HEK293 (cell line): ENCODE data around the gene OR4F6.

Experiments
- CTCF ChIA-PET: fragments of 350-600 bp; formaldehyde crosslinking; extraction: SDS; loops from one replicate; lab custom pipeline; 2021; ENCODE audit warnings: antibody characterized with exemption; lab: Yijun Ruan, JAX
- POLR2A ChIA-PET: fragments of 300-600 bp; formaldehyde crosslinking; extraction: SDS; loops from one replicate; lab custom pipeline; 2020; ENCODE audit warnings: antibody characterized with exemption, inconsistent platforms; lab: Yijun Ruan, JAX
- H3K27ac ChIP-seq: fragments of 200-500 bp; sonication (Bioruptor generic); 2 replicates; pipeline ENCODE4 v1.5.1; 2014; ENCODE audit warnings: low read depth, low read length, control low read depth, inconsistent platforms; ENCODE audit errors: extremely low read depth
- H3K36me3 ChIP-seq, 2 experiments: fragments of 200-500 bp in 1 of 2; sonication (Bioruptor generic) in 1 of 2; 1 replicate in 1 of 2; 2 replicates in 1 of 2; pipeline ENCODE4 v1.5.1; 2014 to 2017; ENCODE audit warnings: inconsistent platforms in 2 of 2, low read length in 2 of 2; ENCODE audit not compliant: control insufficient read depth in 2 of 2, insufficient read depth in 1 of 2
- H3K4me1 ChIP-seq: fragments of 200-500 bp; sonication (Bioruptor generic); 2 replicates; pipeline ENCODE4 v1.5.1; 2014; ENCODE audit warnings: mild to moderate bottlenecking, low read length, inconsistent platforms; ENCODE audit not compliant: control insufficient read depth, insufficient read depth
- H3K4me3 ChIP-seq: 2 replicates; pipeline ENCODE4 v1.5.1; 2011; ENCODE audit warnings: low read depth, mild to moderate bottlenecking, control low read depth, low read length, moderate library complexity
- H3K9me3 ChIP-seq: fragments of 200-500 bp; sonication (Bioruptor generic); 2 replicates; pipeline ENCODE4 v1.5.1; 2014; ENCODE audit warnings: low read depth, low read length, inconsistent platforms; ENCODE audit not compliant: control insufficient read depth, insufficient read depth
- BCL11A ChIP-seq: fragments of 450-650 bp; formaldehyde crosslinking; IDR thresholded peaks from 2 replicates; pipeline ENCODE4 v1.5.1; 2016; ENCODE audit warnings: low read depth, missing biosample characterization, missing genetic modification characterization
- INSM2 ChIP-seq: fragments of 450-650 bp; formaldehyde crosslinking; IDR thresholded peaks from 2 replicates; pipeline ENCODE4 v1.5.1; 2016; ENCODE audit warnings: missing biosample characterization, missing genetic modification characterization
- KLF17 ChIP-seq: fragments of 450-650 bp; formaldehyde crosslinking; IDR thresholded peaks from 2 replicates; pipeline ENCODE4 v1.5.1; 2016; ENCODE audit warnings: missing biosample characterization, missing genetic modification characterization
- REPIN1 ChIP-seq: fragments of 450-650 bp; formaldehyde crosslinking; IDR thresholded peaks from 2 replicates; pipeline ENCODE4 v1.5.1; 2017; ENCODE audit warnings: missing biosample characterization, missing genetic modification characterization, low read depth
- ZBTB20 ChIP-seq: fragments of 450-650 bp; formaldehyde crosslinking; IDR thresholded peaks from 2 replicates; pipeline ENCODE4 v1.5.1; 2016; ENCODE audit warnings: missing biosample characterization, missing genetic modification characterization
- ZBTB7A ChIP-seq: fragments of 450-650 bp; formaldehyde crosslinking; IDR thresholded peaks from 2 replicates; pipeline ENCODE4 v1.5.1; 2016; ENCODE audit warnings: low read depth, missing biosample characterization, missing genetic modification characterization
- ZEB2 ChIP-seq: fragments of 450-650 bp; formaldehyde crosslinking; IDR thresholded peaks from 2 replicates; pipeline ENCODE4 v1.5.1; 2016; ENCODE audit warnings: missing biosample characterization, missing genetic modification characterization
- ZFP37 ChIP-seq: fragments of 450-650 bp; formaldehyde crosslinking; IDR thresholded peaks from 2 replicates; pipeline ENCODE4 v1.5.1; 2016; ENCODE audit warnings: missing biosample characterization, missing genetic modification characterization
- ZFP69B ChIP-seq: fragments of 450-650 bp; formaldehyde crosslinking; IDR thresholded peaks from 2 replicates; pipeline ENCODE4 v1.5.1; 2016; ENCODE audit warnings: missing biosample characterization, missing genetic modification characterization
- ZNF174 ChIP-seq: fragments of 450-650 bp; formaldehyde crosslinking; IDR thresholded peaks from 2 replicates; pipeline ENCODE4 v1.5.0; 2017; ENCODE audit warnings: missing biosample characterization, mild to moderate bottlenecking, missing genetic modification characterization
- ZNF18 ChIP-seq: fragments of 450-650 bp; formaldehyde crosslinking; IDR thresholded peaks from 2 replicates; pipeline ENCODE4 v1.5.1; 2016; ENCODE audit warnings: missing biosample characterization, missing genetic modification characterization
- ZNF23 ChIP-seq: fragments of 450-650 bp; formaldehyde crosslinking; IDR thresholded peaks from 2 replicates; pipeline ENCODE4 v1.5.1; 2016; ENCODE audit warnings: missing biosample characterization, missing genetic modification characterization, borderline replicate concordance
- ZNF24 ChIP-seq: fragments of 450-650 bp; formaldehyde crosslinking; IDR thresholded peaks from 2 replicates; pipeline ENCODE4 v1.5.1; 2016; ENCODE audit warnings: missing biosample characterization, missing genetic modification characterization
- ZNF404 ChIP-seq: fragments of 450-650 bp; formaldehyde crosslinking; IDR thresholded peaks from 2 replicates; pipeline ENCODE4 v1.5.1; 2017; ENCODE audit warnings: missing biosample characterization, missing genetic modification characterization
- ZNF433 ChIP-seq: fragments of 450-650 bp; formaldehyde crosslinking; IDR thresholded peaks from 2 replicates; pipeline ENCODE4 v1.5.1; 2016; ENCODE audit warnings: missing biosample characterization, missing genetic modification characterization, low read depth
- ZNF513 ChIP-seq: fragments of 450-650 bp; IDR thresholded peaks from 2 replicates; pipeline ENCODE4 v1.5.1; 2018; ENCODE audit warnings: missing biosample characterization, missing genetic modification characterization
- ZNF514 ChIP-seq: fragments of 450-650 bp; formaldehyde crosslinking; IDR thresholded peaks from 2 replicates; pipeline ENCODE4 v1.5.1; 2016; ENCODE audit warnings: missing biosample characterization, missing genetic modification characterization
- ZNF518A ChIP-seq: fragments of 450-650 bp; formaldehyde crosslinking; conservative IDR thresholded peaks from 2 replicates; pipeline ENCODE4 v1.5.1; 2016; ENCODE audit warnings: low read depth, missing biosample characterization, missing genetic modification characterization
- ZNF580 ChIP-seq: fragments of 450-650 bp; formaldehyde crosslinking; IDR thresholded peaks from 2 replicates; pipeline ENCODE4 v1.5.1; 2016; ENCODE audit warnings: missing biosample characterization, missing genetic modification characterization
- ZNF626 ChIP-seq: fragments of 450-650 bp; sonication (Bioruptor Pico); formaldehyde crosslinking; IDR thresholded peaks from 2 replicates; pipeline ENCODE4 v1.5.1; 2018; ENCODE audit warnings: missing biosample characterization, missing genetic modification characterization, inconsistent platforms
- ZNF654 ChIP-seq: fragments of 450-650 bp; formaldehyde crosslinking; IDR thresholded peaks from 2 replicates; pipeline ENCODE4 v1.5.1; 2016; ENCODE audit warnings: low read depth, missing biosample characterization, missing genetic modification characterization
- ZNF677 ChIP-seq: fragments of 450-650 bp; IDR thresholded peaks from 2 replicates; pipeline ENCODE4 v1.5.0; 2018; ENCODE audit warnings: missing biosample characterization, mild to moderate bottlenecking, missing genetic modification characterization, moderate library complexity
- ZNF768 ChIP-seq: fragments of 450-650 bp; formaldehyde crosslinking; IDR thresholded peaks from 2 replicates; pipeline ENCODE4 v1.5.1; 2018; ENCODE audit warnings: missing biosample characterization, mild to moderate bottlenecking, missing genetic modification characterization
- ZSCAN23 ChIP-seq: fragments of 450-650 bp; formaldehyde crosslinking; IDR thresholded peaks from 2 replicates; pipeline ENCODE4 v1.5.1; 2016; ENCODE audit warnings: missing biosample characterization, missing genetic modification characterization
- ZSCAN4 ChIP-seq: fragments of 450-650 bp; formaldehyde crosslinking; IDR thresholded peaks from 2 replicates; pipeline ENCODE4 v1.5.1; 2017; ENCODE audit warnings: missing biosample characterization, missing genetic modification characterization

OR4F6 gene

GRCh38 chr15:101828774-101829173, 25.5 kb downstream of the OR4F6 start:
- Histone ChIP-seq H3K36me3 (no peaks in the 10 kb centered on the region), H3K9me3 (no peaks in the 10 kb centered on the region), H3K4me1 (no peaks in the 10 kb centered on the region), H3K4me3 (no peak overlapping the region), H3K27ac (no peak overlapping the region)
- TF ChIP-seq REPIN1 (no peak), ZNF654 (no peak), ZNF518A (no peak), BCL11A (no peak), ZNF580 (tag by site-specific recombination) (no peak), ZNF23 (tag by site-specific recombination) (no peak), ZNF626 (tag by site-specific recombination) (no peak), ZNF433 (tag by site-specific recombination) (no peak), ZFP37 (no peak), ZNF768 (tag by site-specific recombination) (no peak)
- ChIA-PET POLR2A (no interaction called here), CTCF (no interaction called here)

GRCh38 chr15:101841656-101842055, 38.3 kb downstream of the OR4F6 start:
- CTCF ChIA-PET: no interaction called here
- TF ChIP-seq ZFP69B: no peak
- TF ChIP-seq ZSCAN23: no peak
- TF ChIP-seq ZNF18 (tag by site-specific recombination): no peak
- TF ChIP-seq ZEB2 (tag by site-specific recombination): no peak
- no peak for TF ChIP-seq ZNF24 (tag by site-specific recombination)
- TF ChIP-seq INSM2 (tag by site-specific recombination): no peak
- TF ChIP-seq ZNF677 (tag by site-specific recombination): no peak
- no peak for TF ChIP-seq ZNF514 (tag by site-specific recombination)
- TF ChIP-seq ZNF404 (tag by site-specific recombination): no peak
- no peak for TF ChIP-seq ZBTB20
- no peak for TF ChIP-seq KLF17 (tag by site-specific recombination)
- no peak for TF ChIP-seq ZSCAN4 (tag by site-specific recombination)
- TF ChIP-seq BCL11A: no peak
- no peak for TF ChIP-seq ZNF513 (tag by site-specific recombination)
- TF ChIP-seq ZNF174 (tag by site-specific recombination): no peak
- TF ChIP-seq ZBTB7A (tag by site-specific recombination): no peak
- TF ChIP-seq, all 188 proteins: peak for 0
- Histone ChIP-seq H3K9me3 (no peaks in the 10 kb centered on the region), H3K27ac (no peak overlapping the region), H3K36me3 (no peaks in the 10 kb centered on the region), H3K4me1 (no peaks in the 10 kb centered on the region), H3K4me3 (no peak overlapping the region)
- POLR2A ChIA-PET: no interaction called here
